HG02678 (cell line): ENCODE measurements around the gene ECHDC3.

ENCODE experiments used
- ATAC-seq: cut with Tn5 transposase; IDR thresholded peaks from one replicate; pipeline ENCODE4 v1.9.1; 2021; ENCODE audit warnings: mild to moderate bottlenecking, moderate library complexity; ENCODE audit not compliant: unreplicated experiment

Gene ECHDC3

DNA sequence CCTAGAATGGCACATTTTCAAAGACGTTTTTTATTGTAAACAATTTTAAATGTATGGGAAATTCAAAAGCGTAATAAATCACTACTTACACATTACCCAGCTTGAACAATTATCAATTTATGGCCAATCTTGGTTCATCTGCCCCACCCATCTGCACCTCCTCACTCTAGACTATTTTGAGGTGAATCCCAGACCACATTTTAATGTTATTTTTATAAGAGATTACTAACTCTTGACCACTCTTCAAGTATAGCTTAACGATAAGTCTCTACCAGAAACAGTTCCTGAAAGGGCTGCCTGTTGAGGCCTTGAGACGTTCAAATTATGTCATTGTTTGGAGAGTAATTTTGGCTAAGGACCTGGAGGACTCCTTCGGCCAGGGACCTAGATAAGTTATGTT lies 33.2 kb downstream of the ECHDC3 start:
- ATAC-seq, result no peak

DNA sequence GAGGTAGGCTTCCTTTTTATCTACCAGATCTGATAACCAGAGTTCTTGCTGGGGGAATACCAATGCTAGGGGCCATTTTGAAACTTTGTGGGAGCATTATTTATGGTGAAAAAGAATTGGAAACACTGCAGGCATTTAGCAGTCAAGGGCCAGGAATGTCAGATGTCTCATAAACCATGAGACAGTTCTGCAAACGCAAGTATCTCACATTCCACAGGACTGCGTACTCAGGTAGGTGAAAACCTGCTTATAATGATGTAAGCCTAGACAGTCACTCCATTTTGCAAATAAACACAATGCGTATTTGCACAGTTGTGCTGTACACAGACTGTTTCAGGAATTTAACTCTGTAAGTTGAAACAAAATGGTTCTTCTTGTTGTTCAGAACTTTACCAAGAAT lies 33.9 kb downstream of the ECHDC3 start:
- ATAC-seq, result no peak

DNA sequence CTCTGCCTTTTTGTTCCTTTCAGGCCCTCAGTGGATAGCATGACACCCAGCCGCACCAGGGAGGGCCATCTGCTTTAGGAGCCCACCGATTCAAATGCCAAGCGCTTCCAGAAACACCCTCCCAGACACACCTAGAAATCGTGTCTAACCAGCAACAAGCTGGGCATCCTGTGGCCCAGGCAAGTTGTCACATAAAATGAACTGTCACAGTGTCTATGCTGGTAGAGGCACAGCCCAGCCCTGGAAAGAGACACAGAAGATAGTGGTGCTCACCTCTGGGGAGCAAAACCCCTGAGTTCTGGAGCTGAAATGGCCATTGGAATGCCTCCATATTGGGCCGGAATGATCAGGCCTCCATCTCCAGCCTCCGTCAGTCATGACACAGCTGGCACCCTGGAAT lies 38.9 kb downstream of the ECHDC3 start:
- ATAC-seq, result no peak

DNA sequence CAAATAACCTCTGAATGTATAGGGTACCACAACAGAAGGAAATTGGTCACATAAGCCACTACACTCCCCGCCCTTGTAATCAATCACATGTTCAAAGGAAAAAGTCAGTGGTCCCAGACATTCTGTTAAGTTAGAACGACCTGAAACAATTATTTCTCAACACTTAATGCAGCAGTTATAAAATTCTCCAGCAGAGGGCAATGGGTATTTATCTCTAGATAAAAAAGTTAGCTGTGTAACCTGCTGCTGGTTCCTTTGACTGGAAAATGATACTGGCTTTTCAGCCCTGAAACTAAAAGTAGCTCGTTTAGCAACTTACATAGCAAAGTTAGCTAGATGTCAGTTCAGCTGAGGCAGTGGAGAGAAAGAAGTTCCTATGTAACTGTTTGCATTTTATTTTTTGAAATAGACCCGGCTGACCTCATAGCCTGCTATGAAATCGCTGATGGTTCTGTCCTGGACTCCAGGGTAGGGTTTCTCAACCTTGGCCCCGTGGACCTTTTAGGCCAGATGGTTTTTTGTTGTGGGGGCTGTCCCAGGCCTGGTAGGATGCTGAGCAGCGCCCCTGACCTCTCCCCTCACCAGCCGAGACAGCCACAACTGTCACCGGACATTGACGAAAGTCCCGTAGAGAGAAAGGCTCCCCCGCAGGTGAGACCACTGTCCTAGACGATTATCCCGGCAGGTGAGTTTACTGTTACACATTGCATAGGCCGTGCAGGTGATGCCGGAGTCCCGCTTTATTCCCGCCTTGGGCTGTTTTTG lies 40.8 kb downstream of the ECHDC3 start:
- ATAC-seq, result no peak

DNA sequence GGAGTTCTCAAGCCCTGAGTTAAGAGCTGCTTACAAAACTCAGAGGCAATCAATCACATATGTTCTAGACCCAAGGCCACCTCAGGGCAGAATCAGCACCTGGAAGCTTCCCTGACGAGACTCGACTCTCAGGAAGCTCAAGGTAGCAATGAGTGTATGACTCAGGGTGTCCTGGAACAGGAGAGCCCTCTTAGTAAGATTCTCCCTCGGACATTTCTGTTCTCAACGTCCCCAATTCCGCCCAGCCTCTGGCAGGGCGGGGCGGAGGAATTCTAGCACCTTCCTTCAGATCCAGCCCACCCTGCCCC lies 41.3 kb downstream of the ECHDC3 start:
- no peak for ATAC-seq

DNA sequence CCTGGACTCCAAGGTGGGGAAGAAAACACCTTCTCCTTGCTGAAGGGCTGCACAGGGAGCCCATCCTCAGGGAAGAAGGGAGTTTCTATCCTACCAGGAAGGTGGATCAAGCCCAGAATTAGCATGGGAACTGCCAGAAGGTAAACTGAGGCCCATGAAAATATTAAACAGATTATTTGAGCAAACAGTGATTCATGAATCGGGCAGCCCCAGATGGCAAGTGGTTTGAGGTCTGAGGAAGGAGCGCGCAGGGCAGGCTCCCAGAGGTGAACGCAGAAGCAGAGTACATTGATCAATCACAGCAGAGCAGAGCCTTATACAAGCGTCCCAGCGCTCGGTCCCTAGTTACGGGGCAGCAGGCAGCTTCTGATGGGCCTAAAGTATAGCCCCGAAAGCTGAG lies 45.2 kb downstream of the ECHDC3 start:
- no peak for ATAC-seq

DNA sequence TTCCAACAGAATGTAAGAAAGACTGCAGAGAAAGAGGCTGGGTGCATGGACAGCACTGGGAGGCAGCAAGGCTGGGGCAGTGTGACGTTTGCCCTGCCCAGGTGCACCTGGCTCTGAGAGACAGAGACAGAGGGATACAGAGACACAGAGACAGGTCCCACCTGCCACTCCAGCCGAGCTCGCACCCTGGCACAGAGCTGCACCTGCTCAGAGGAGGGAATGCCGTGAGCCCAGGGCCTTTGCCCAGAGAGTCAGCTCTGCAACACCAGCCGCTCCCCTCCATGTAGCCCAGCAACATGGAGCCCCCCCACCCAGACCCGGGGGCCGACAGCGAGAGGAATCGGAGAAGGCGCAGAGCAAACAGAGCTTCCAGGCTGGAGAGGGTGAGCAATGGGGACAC lies 45.7 kb downstream of the ECHDC3 start:
- no peak for ATAC-seq

DNA sequence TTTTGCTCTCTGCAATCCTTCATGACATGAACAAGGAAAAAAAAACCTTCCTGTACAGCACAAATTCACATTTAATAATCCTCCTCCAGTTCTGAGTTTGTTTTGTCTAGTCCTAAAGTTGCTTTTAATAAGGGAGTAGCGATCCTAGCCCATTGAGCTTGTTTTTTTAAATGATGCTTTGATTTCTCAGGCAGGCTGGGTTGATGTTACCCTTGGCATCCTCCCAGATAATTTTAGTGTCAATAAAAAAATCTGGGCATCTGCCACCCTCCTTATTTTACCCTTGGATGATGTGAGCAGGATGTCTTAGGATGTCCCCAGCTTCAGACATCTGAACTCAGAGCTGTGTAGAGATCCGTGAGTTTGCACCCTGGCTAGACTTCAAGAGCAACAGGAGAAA lies 47.1 kb downstream of the ECHDC3 start:
- no peak for ATAC-seq

DNA sequence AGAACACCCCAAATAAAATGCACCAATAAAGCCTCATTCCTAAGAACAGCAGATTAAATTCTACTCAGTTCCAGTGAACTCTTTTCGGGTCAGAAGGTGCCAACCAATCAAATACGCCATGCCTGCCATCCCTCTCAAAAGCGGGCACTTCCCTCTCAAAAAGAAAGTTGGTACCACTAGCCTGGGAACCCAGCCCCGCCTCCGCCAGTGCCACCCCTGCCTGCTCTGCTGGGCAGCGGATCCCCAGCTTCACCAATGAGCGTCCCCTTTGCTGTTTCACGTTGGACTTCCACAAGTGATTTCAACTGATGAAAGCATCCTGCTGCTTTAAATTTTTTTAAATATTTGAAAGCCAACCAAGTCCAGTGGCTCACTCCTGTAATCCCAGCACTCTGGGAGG lies 47.8 kb downstream of the ECHDC3 start:
- no peak for ATAC-seq

DNA sequence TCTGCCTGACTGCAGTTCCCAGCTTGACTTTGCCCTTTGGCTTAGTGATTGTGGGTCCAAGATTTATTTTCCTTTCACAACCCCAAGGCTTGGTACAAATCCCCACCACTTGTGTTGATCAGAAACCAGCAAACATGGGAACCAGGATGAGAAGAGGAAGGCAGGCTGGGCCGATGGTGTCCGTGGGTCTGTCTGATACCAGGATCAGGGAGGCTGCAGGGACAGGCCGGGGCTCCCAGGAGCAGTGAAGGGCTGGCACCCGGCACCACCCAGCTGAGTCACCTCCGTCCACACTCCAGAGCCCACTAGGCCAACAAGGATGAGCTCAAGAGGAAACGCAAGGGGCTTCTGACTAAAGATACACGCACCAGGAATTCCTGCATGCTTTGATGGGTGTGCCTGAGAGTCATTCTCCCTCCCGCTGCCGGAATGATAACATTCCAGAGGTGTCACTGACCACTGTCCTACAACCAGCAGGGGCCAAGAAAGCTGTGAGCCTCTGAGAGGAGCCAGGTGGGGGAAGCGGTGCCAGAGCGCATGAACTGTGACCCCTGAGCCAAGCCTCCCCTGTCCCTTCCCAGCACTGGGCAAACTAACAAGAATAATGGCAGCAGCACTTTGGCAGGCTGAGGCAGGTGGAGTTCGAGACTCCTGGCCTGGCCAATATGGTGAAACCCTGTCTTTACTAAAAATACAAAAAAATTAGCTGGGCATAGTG lies 51.7 kb downstream of the ECHDC3 start:
- ATAC-seq, result no peak

DNA sequence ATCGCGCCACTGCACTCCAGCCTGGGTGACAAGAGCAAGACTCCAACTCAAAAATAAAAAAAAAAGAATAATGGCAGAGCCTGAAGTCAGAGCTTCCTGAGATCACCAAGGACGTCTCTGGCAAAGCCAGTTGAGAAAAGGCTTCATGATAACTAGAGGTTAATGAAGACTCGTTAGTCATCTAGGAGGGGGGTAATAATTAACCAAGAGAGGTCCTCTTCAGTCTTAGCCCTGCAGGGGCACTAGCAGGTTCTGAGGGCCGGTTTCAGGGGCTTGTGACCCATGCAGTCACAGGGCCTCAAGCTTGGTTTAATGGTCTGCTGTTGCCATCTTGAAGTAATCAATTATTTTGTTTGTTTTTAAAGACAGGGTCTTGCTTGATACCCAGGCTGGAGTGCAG lies 52.4 kb downstream of the ECHDC3 start:
- ATAC-seq, result no peak

DNA sequence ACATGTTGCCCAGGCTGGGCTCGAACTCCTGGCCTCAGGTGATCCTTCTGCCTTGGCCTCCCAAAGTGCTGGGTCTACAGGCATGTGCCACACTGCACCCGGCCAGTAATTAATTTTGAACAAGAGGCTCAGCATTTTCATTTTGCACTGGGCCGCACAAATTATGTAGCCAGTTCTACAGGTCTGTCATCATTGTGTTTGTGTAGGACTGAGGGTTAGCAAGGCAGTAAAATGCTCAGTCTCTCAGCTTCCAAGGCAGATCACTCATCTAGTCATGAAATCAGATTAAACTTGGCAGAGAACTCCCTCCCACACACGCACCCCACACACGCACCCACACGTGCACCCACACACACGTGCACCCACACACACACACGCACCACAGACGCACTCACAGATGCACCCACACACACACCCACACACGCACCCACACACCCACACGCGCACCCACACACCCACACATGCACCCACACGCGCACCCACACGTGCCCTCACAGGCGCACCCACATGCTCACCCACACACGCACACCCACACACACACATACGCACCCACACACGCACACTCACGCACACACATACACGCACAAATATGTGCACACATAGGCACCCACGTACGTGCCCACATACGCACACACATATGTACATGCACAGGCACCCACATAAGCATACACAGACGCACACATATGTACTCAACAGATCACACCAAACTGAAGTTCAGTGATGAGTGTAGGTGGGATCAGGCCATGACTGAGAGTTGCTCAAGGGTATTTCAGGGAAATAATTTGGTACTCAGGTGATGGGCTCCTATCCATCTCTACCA lies 53.1 kb downstream of the ECHDC3 start:
- no peak for ATAC-seq

DNA sequence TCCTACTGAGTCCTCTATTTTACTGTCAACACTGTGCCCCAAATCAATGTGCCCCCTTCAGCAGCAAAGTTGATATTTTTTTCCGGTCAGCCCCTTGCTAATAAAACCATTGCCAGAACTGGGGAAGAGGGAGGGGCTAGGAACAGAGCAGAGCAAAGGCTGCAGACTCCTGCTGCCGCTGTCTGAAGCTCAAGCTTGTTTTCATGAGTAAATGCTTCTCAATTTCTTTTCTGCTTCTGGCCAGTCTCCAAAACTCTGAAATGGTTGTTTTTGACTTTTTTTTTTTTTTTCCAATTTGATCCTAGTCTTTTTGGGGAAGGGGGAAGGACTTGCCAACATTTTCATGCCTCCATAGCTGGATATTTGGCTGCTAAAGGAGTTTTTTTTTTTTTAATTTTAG lies 54.3 kb downstream of the ECHDC3 start:
- ATAC-seq, result no peak

DNA sequence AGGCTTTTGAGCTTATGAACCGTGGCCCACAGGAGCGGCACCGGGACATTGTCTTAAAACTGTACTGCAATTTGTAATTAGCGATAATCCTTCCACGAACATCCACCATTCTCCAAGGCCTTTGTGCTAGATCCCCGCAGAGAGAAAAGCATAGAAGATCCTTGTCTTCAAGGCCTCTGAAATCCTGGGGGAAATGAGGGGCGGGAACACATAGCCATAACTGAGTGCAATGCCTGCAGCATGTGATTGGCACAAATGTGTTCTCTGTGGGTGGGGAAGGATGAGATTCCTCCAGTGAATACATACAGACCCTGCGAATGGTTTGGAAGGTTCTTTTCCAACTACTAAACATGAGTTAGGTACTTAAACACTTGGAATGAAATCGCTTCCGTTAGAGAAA lies 55.1 kb downstream of the ECHDC3 start:
- no peak for ATAC-seq

DNA sequence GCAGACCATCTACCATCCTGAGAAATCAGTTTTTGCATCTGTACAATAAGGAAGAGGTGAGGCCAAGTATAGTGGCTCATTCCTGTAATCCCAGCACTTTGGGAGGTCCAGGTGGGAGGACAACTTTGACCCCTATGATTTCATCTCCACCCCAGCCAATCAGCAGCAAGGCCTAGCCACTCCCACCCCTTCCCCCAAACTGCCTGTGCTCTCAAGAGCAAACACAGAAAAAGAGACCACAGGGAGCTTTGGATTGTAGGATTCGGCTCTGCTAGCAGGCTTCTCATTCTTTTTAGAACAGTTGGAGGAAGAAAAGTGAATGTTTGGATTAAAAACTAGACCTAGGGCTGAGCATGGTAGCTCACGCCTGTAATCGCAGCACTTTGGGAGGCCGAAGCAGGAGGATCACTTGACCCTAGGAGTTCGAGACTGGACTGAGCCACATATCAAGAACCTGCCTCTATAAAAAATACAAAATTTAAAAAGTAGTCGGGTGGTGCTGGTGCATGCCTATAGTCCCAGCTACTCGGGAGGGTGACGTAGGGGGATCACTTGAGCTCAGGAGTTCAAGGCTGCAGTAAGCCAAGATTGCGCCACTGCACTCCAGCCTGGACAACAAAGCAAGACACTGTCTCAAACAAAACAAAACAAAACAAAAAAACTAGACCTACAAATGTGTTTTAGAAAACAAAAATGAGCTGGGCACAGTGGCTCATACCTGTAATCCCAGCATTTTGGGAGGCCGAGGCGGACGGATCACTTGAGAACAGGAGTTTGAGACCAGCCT lies 55.9 kb downstream of the ECHDC3 start:
- no peak for ATAC-seq

DNA sequence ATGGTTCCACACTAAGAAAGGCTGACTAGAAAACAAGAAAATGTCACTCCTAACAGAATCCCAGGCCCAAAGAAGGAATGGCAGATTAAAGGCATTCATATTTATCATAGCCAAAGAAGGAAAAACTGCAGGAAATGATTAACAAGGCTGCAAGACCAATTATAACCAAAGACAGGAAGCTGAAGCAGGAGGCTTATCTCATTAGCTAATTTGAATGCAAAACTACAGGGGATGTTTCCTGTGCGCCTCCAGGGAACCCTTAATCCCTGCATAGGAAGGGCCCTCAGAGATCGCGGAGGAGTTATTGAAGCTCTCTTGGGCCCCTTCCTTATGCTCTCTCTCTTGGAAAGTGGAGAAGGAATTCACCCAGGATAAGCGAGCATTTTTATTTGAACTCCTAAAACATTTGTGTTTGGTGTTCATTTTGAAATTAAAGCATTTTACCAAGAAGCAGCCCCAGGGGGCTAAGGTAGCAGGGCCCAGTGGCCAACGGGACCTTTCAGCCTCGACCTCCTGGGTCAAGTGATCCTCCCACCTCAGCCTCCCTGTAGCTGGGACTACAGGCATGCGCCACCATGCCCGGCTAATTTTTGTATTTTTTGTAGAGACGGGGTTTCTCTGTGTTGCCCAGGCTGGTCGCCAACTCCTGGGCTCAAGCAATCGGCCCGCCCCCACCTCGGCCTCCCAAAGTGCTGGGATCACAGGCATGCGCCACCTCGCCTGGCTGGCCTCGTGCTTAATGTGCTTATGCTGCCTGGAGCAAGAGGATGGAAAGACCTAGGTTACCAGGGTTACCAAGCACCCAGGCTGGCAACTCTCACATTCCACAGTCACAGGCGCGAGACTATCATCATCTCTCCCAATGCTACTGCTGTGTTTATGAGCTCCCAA lies 56.9 kb downstream of the ECHDC3 start:
- ATAC-seq, result no peak

DNA sequence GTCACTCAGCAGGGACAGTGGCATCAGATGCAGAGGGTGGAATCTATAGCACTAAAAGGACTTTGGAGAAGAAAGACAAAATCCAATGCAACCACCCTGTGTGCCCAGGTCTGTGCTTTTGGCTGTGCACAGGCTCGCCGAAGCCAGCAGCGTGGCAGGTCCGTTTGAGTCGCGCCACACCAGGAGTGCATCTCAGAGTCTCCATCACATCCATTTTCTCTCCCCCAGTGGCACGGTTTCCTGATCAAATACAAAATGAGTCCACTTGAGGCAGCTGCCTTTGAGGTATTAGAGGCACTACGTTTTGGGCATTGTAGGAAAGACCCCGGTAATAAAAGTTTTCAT lies 57.5 kb downstream of the ECHDC3 start:
- ATAC-seq, result no peak

DNA sequence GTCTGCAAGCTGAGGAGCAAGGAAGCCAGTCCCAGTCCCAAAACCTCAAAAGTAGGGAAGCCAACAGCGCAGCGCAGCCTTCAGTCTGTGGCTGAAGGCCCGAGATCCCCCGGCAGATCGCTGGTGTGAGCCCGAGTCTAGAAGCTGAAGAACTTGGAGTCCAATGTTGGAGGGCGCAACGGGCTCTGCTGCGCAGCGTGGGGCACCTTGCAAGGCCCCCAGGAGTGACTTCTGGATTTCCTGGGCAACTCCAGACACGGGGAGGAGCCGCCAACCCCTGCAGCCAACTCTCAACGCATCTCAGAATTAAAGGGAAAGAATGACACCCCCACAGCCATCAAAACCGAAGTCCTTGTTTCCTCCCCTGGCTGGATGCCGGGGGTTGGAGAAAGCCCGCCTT lies 62.2 kb downstream of the ECHDC3 start:
- ATAC-seq, result no peak

DNA sequence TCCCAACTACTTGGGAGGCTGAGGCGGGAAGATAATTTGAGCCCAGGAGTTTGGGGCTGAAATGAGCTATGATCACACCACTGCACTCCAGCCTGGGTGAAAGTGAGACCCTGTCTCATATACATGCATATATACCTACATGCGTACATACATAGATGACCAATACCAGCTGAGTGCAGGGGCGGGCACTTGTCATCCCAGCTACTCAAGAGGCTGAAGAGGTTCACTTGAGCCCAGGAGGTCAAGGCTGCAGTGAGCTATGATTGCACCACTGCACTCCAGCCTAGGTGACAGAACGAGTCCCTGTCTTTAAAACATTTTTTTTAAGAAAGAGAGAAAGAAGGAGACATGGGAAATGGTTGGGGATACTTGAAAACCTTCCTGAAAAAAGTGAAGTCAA lies 63.6 kb downstream of the ECHDC3 start:
- ATAC-seq, result no peak

DNA sequence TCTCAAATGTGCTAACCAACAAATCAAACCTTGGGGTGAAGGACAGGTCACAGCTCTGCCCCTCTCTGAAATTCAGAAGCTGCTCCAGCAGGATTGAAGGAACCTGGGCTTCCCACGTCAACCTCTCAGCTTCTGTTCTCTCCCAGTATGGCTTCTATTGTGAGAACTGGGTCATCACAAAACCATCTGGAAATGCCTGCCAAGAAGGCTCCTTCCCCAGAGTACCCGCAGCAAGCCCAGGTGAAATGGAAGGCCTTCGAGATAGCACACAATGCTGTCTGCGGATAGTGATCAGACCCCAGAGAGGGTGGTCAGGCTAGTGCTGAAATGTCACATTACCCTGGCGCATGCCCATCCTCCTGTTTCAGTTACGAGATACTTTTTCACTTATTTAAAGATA lies 64.5 kb downstream of the ECHDC3 start:
- ATAC-seq, result no peak
